Gastroesophageal sphincter (tissue), 3 donors: ENCODE measurements around the gene TAF7.

ENCODE experiments used
- EP300 ChIP-seq: sonication (generic); formaldehyde crosslinking; IDR thresholded peaks from one replicate; pipeline ENCODE4 v1.6.1; 2017; ENCODE audit warnings: antibody characterized with exemption, mild to moderate bottlenecking
- POLR2A ChIP-seq, 2 donors: fragments of 450-650 bp; IDR thresholded peaks; one replicate each; pipeline ENCODE4 v1.6.1; 2017; ENCODE audit warnings: antibody characterized with exemption in 2 of 2, mild to moderate bottlenecking in 2 of 2, moderate library complexity in 1 of 2
- TF ChIP-seq, protein P1 (sequence below), 4 experiments: fragments of 200-600 bp in 2 of 4; fragments of 450-650 bp in 2 of 4; sonication (generic) in 1 of 4; IDR thresholded peaks; one replicate each; pipeline ENCODE4 v1.5.1; 2017 to 2019; ENCODE audit warnings: antibody characterized with exemption in 4 of 4, mild to moderate bottlenecking in 2 of 4, moderate library complexity in 2 of 4

GRCh38 chr5:141319699-141320098 lies 885 bp downstream of the TAF7 start:
- TF ChIP-seq EP300: no peak
- TF ChIP-seq POLR2A (IDR thresholded peaks at IDR 0.05): no peak
- TF ChIP-seq, protein P1, sequence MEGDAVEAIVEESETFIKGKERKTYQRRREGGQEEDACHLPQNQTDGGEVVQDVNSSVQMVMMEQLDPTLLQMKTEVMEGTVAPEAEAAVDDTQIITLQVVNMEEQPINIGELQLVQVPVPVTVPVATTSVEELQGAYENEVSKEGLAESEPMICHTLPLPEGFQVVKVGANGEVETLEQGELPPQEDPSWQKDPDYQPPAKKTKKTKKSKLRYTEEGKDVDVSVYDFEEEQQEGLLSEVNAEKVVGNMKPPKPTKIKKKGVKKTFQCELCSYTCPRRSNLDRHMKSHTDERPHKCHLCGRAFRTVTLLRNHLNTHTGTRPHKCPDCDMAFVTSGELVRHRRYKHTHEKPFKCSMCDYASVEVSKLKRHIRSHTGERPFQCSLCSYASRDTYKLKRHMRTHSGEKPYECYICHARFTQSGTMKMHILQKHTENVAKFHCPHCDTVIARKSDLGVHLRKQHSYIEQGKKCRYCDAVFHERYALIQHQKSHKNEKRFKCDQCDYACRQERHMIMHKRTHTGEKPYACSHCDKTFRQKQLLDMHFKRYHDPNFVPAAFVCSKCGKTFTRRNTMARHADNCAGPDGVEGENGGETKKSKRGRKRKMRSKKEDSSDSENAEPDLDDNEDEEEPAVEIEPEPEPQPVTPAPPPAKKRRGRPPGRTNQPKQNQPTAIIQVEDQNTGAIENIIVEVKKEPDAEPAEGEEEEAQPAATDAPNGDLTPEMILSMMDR (IDR thresholded peaks at IDR 0.05): no peak
